HG03520 (cell line): ENCODE results near the gene WDR54.
A peak's percentile ranks its signal among the peaks of the same experiment; 100 is the strongest.
"Not testable (repeated sequence)": the region's sequence is repeated elsewhere in the genome, so short reads cannot be mapped to it uniquely, and the experiment has no call there.

Experiments used
- ATAC-seq: cut with Tn5 transposase; IDR thresholded peaks from one replicate; pipeline ENCODE4 v1.9.1; 2021; ENCODE audit warnings: mild to moderate bottlenecking, moderate library complexity; ENCODE audit not compliant: unreplicated experiment

Gene WDR54

DNA sequence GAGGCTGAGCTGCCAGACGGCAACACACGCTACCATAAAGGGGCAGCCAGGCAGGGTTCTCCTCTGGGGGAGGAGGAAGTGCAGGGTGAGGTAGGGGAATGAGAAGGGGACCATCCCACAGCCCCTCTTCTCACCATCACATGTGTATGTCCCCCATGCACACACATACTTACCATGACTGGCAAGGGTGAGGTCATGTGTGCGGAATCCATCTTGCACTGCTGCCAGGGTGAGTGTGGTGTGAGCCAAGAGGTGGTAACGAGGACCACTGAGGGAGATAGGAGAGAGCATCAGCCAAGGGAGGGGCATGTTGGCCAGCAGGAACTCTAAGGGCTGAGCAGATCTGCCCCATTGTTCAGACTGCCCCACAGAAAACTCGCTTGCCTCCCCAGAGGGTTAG, 7.1 kb downstream of the WDR54 start:
- ATAC-seq: no peak

DNA sequence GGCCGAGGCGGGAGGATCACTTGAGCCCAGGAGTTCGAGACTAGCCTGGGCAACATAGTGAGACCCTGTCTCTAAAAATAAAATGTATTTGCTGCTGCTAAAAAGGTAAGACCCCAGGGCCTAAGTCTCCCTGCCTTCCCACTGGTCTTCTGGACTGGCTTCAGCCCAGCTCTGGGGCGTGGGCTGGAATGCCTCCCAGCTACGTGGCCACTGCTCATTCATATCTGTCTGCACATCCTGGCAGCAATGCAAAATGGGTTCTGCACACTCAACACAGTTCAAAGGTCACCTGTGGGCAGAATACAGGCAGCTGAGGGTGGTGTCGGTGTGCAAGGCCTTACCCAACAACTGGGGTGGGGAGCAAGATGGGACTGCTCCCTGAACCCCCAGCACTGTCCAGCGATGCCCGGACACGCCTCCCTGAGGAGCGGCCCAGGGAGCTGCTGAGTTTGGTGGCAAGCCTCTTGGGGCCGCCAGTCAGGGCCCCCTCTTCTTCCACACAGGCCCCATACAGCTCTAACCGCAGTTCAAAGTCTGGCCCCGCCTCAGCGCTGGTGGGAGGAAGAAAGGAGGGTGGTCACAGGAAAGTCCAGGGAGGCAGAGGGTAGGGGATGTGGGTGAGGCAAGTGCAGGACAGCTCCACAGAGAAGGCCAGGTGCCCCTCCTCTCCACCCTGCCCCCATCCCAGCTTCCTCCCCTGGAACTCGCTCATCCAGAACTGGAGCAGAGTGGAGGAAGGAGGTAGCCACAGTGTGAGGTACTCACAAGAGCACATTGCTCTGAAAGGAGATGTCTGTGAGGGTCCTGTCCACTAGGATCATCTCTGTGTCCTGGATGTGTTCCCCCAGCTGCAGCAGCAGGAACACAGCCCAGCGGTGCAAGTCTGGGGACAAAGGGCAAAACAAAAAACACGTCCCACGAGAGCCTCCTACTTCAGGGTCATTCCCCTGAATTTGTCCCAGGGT, 8.2 kb downstream of the WDR54 start:
- no peak for ATAC-seq

DNA sequence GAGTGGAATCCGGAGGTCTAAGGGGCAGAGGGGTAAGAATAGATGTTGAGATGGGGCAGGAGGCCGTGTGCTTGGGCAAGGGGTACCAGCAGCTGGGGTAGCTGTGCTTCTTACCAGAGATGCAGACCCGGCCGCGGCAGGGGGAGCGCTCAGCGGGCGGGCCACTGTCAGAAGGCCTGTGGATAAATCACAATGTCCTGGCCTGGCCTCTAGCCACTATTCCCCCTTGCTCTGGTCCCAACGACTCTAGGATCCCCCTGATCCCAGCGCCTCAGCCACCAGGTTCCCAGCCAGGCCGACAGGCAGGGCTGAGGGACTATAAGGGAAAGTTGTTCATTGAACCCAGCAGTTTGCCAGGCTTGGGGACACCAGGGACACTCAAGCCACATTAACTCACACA, 9.0 kb downstream of the WDR54 start:
- ATAC-seq: no peak

DNA sequence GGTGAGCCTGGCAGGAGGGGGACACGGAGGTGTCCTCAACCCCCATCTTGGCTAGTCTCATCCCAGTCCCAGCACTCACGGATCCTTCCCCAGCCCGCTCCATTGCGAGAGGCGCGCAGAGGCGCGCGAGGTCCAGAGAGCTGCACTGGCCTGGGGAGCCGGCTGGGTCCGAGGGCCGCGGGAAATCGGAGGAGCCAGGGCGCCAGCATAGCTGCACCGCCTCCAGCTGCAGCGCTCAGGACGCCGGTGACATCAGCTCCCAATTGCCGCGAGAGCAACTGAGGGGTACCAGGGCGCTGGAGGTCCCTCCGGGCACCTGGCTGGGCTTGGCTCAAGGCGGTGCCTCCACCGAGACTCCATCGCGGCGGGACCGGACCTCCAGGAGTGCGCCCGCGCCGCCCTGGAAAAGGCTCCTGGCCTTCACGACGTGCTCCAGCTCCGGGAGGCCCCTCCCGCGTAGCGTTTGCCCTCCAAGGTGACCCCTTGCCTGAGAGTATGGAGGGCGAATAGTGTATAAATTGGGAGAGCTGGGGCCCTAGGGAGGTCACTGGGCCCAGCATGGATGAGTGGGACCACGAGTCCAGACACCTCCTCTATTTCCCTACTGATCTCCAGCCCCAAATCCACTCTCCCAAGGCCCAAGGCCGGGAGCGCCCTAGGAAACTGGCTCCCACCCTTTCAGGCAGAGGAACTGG, 14.7 kb downstream of the WDR54 start:
- ATAC-seq: no peak

DNA sequence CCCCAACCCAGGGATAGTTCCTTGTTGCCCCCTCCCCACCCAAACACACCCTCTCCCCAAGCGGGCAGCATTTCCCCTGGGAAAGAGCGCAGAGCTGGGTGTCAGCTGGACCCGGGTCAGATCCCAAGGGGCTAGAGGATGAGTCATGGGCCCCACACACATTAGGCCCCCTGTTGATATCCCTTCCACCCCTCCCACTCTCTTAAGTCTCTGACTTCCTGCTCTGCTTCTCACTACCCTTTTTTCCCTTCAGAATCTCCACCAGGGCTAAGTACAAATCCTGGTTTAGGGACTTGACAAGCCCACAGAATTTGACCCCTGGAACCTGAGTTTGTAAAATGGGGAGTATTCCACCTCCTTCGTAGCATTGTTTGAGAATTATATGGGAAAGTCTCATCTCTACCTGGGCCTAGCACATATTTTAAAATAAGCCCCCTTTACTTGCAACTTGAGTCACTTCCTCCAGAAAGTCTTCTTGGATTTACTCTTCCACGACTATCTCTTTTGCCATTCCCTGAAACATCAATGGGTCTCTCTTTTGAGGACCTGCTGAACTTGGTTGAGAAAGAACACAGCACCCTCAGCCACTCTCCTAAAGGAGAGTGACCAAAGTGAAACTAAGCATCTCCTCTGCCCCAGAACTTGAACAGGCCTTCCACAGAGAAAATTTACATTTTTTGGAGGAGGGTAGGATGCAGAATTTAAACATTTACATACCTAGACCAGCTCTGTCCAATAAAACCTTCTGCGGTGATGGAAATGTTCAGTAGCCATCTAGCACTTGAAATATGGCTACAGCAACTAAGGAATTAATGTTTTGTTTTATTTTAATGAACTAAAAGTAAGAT, 15.5 kb downstream of the WDR54 start:
- no peak for ATAC-seq

DNA sequence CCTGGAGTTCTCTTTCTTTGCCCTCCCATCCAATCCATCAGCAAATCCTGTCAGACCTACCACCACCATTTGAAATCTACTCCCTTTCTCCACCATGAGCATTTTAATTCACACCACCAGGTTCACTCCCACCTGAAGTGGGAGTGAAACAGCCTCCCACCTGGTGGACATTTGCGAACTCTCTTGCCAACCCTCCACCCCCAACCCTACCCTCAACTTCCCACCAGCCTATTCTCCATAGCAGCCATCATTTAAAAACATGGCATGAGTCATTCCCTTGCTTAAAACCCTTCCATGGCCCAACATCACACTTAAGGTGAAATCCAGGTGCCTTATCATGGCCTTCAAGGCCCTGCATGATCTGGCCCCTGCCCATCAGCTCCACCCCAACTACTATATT, 16.7 kb downstream of the WDR54 start:
- ATAC-seq: no peak

DNA sequence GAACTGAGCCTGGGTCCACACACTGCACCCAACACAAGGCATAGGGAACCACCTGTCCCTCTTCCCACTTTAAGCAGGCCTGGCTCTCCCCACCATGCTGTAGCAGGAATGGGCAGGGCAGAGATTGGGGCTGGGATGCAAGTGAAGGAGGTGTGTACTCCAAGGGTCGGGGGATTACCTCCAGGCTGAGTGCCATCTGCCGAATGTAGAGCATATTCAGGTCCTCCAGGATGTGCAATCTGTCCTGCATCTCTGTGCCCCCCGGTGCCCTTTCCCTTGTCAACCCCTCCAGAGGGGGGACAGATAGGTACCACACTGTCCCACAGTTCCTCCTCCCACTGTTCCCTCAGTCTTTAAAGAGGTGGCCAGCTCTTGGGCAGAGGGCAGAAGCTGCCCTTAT, 17.8 kb downstream of the WDR54 start:
- no peak for ATAC-seq

DNA sequence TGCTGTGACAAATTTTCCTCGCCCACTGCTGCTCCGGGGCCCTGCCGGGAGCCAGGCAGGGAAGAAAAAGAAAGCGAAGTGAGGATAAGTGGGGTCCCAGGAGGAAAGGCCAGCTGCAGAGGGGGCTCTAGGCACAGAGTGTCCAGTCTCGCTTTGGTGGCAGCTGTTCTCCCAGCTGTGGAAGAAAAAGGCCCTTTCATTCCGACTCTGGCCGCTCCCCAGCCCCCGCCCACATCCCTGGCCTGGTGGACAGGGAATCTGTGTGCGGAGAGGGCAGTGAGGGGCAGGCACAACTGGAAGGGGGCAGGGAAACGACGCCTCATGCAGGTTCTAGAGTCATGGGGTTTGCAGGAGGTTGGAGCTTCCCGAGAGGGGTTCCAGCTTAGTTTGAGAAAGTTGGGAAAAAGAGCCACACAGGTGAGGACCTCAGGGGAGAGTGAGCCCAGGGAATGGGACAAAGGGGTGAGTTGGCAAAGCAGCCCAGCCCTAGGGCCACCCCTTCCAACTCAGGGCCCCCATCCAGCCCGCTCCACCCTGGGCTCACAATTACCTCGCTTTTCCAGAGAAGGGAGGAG, 18.4 kb downstream of the WDR54 start:
- ATAC-seq: no peak

DNA sequence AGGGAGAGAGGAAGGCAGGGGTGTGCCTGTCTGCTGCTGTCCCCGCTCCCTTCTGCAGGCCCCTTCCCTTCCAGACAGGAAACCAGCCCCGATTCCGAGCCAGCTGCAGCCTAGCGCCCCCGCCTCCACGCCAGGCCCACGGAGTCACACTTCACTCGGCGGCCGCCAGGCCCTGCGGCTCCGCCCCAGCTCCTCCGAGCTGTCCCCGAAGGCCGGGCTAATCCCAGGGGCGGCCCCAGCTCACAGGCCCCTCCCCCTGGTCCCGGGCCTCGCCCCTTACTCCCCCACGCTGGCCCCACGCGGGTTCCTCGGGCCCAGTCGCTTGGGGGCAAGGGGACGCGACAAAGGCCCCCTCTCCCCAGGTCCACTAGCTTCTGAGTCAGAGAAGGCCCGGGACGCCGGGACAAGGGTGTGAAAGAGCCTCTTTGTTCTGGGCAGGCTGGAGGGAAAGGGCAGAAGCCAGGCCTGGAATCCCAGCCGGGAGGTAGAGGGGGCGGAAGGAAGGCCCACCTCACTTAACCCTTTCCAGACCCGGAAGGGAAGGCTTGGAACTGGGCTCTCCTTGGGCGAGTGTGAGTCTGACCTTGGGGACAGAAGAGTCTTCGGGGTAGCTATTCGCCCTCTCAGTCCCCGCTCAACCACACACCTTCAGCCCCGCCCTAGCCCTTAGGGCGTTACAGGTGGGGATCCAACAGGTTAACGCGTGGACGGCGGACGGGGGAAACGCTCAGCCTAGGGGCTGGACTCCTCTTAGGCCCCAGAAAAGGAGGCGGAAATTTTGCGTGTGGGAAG, 19.0 kb downstream of the WDR54 start:
- ATAC-seq: peak; percentile 83

DNA sequence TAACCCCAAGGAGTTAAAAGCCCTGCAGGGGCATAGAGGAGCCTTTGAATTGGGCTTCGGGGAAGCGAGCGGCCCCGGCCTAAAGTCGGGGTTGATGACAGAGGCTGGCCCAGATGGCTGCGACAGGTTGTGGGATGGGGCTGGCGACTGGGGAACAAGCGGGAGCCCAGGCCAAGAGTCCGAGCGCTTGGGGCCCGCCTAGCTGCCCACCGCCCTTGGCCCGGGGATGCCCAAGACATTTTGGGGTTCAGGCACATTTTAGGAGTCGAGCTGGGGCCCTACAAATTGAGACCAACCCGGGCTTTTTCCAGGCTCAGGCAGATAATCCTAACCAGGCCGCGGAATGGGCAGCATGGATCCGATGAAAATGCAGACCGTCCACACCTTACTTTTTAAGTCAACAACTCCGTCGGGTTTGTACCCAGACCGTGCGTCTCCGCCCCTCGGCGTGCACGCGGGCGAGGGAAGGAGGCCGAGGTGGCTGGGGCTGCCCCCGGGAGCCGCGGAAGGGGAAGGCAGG, 19.7 kb downstream of the WDR54 start:
- ATAC-seq: no peak

DNA sequence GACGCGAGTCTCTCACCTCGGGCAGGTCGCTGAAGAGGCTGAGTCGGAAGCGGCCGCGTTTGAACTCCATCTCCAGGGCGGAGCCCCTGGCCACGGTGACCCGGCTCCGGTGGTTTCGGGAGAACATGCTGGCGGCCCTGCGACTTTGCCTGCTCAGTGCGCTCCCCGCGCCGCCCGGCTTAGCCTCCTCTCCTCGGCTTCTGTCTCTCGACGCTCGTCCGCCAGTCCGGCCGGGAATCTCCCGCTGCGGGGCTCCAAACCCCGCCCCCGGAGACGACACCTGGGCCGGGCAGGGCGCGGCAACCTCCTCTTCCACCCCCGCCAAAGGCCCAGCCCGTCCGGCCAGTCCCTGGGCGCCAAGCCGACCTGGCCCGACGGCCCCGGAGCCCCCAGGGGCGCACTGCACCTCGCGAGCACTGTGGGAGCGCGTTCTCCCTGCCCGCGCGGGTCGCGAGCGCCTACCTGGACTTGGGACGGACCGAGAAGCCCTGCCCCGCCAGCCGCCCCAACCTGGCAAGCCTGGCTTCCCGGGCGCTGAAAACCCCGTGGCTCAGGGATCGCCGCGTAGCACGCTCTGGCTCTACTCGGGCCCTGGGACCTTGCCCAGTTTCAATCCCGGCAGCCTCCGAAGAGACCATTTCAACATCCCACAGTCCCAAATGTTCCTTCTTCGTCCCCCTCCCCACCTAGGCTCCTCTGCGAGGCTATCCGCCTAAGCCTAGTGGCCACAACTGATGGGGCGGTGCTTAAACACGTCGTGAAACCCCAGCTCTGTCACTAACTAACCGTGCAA, 20.4 kb downstream of the WDR54 start, which contains the start of gene RTKN:
Gene RTKN (minus strand): TSS at position 248 of the 793 bp plus-strand sequence. CDS start 121 bp downstream, at position 127.
- no peak for ATAC-seq

DNA sequence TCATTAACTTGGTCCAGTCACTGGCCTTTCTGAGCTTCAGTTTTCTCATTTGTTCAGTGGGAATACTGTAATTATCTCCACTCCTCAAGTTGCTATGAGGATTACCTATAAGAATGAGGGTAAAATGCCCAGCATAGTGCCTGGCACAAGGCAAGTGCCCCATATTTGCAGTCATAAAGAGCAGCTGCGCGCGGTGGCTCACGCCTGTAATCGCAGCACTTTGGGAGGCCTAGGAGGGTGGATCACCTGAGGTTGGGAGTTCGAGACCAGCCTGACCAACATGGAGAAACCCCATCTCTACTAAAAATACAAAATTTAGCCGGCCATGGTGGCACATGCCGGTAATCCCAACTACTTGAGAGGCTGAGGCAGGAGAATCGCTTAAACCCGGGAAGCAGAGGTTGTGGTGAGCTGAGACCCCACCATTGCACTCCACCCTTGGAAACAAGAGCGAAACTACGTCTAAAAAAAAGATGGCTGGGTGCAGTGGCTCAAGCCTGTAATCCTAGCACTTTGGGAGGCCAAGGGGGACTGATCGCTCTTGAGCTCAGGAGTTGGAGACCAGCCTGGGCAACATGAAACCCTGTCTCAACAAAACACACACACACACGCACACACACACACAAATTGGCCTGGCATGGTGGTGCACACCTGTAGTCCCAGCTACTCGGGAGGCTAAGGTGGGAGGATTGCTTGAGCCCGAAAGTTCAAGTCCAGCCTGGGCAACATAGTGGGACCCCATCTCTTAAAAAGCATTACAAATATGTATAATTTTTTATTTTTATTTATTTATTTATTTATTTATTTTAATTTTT, 21.2 kb downstream of the WDR54 start:
- ATAC-seq: not testable (repeated sequence)

DNA sequence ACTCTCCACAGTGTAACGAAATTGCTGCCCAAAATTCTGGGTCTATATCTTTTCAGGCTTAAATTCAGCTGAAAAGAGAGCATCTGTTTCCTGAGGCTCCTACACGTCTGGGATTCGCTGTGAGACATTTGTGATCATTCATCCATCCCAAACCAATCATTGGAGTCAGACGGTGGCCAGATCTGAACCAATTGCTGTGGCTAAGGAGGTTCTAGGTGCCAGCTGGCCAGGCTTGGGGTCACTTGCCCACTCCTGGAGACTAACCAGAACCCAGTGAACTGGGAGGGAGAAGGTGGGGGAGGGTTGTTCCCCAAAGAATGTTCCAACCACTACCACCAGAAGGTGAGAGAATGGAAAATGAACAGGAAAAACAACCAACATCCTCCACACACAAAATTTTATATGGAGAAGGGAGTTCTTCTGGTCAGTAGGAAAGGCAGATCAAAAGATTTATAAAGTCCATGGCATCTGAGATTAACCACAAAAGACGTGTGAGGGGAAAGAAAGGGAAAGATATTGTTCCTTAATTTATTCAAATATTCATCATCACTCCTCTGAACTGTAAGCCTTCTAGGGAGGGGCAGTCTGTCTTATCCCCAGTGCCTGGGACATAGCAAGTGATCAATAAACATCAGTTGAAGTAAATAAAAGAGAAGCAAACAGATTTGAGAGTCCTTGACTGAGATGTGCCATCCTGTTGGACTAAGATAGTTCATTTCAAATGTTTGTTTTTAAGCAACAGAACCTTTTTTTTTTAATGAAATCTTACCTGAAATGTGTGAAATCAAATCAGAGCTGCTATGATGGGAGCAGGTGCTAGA, 23.2 kb downstream of the WDR54 start:
- ATAC-seq: no peak

DNA sequence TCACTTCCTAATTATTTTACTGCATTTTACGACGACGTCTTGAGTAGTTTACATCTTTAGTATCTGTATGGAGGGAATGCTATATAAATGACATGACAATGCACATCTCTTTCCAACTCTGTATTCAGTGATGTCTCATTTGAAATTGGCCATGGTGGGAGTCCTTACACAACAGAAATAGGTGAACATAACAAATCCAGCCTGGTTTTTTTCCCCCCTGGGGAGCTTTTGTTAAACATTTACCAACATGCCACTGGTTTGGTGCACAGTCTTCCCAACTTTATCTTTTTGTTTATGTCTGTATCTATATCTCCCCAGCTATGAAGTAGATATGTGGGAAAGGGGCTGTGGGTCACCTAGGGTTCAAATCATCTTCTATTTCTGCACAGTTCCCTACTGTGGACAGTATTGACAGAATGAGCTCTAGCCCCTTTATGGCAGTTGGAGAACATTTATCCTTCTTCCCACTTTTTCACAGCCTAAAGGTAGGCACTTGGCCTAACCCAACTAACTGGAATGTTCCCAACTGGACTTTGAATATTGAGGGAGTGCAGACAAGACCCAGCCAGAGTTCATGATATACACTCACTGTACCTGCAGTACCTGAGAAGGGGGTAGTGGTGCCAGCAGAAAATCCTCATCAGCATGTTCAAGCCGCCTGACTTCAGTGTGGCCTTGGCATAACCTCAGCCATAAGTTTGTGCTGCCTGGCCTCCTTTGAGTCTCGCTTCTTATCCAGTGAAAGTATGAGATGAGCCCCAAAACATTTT, 25.9 kb downstream of the WDR54 start:
- ATAC-seq: no peak

DNA sequence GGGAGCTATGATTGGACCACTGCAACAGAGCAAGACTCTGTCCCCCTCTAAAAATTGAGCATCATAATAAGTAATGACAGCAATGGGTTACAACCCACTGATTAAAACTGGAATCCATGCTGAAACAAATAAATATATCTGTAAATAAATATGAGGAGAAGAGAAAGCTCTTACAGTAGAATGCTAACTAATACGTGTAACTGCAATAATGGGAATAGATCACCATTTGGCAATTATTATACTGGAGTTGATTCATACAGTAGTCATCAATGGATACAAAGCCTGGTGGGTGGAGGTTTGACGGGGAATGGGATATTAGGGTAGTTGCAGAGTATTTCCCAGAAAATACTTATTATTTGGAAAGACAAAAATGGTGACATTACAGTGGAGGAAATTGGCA, 27.2 kb downstream of the WDR54 start:
- no peak for ATAC-seq

DNA sequence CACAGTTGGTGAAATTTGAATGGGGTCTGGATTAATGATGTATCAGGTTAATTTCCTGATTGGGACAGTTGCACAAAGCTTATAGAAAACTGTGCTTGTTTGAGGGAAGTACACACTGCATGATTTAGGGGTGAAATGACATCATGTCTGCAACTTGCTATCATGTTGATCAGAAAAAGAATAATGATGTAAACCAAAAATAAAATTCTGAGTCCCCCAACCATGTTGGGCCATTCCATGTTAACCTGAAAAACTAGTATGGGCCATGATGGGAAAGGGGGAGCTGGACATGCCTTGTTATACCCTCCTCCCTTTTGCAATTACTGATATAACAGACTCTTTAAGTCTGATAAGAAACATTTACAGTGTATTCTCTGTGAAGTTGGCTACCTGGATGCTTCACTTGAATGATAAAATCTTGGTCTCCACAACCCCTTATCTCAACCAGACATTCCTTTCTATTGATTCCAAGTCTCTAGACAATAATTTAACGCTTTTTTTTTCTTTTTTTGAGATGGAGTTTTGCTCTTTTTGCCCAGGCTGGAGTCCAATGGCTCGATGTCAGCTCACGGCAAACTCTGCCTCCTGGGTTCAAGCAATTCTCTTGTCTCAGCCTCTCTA, 29.1 kb downstream of the WDR54 start:
- no peak for ATAC-seq
